NCI-H446 (cell line): ENCODE data around the gene TRAF1.
"Not testable (repeated sequence)": the region's sequence is repeated elsewhere in the genome, so short reads cannot be mapped to it uniquely, and the experiment has no call there.

Experiments
- DNase-seq, 2 experiments: peaks; one replicate each; lab custom pipeline; 2025; lab: John Stamatoyannopoulos, UW

Gene TRAF1, protein sequence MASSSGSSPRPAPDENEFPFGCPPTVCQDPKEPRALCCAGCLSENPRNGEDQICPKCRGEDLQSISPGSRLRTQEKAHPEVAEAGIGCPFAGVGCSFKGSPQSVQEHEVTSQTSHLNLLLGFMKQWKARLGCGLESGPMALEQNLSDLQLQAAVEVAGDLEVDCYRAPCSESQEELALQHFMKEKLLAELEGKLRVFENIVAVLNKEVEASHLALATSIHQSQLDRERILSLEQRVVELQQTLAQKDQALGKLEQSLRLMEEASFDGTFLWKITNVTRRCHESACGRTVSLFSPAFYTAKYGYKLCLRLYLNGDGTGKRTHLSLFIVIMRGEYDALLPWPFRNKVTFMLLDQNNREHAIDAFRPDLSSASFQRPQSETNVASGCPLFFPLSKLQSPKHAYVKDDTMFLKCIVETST

DNA sequence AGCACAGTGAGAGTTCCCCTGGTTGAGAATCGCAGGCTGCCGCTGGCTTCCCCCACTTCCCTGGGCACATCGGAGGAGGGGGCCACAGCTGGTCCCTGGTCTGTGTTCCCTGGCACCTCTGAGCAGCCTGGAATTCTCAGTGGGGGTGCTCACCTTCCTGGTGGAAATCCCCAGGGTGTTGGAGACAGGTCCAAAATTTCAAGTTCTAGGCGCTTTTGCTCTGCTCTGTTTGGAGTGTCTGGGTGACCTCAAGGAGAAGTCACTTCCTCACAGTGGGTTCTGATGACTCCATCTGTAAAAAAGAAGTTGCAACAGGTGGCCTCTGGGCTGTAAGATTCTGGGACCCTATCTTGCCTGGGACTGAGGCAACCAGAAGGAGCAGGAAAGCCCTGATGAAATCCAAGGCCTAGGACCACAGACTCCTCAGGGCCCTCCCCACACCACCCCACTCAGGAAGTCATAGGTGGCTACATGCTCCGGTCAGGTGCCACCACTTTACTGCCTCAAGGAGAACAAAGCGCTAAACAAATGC, at the start of gene TRAF1:
Gene TRAF1 (minus strand): TSS at position 400 of the 532 bp plus-strand sequence. CDS start 721 bp downstream, outside the sequence.
- DNase-seq: no peak

DNA sequence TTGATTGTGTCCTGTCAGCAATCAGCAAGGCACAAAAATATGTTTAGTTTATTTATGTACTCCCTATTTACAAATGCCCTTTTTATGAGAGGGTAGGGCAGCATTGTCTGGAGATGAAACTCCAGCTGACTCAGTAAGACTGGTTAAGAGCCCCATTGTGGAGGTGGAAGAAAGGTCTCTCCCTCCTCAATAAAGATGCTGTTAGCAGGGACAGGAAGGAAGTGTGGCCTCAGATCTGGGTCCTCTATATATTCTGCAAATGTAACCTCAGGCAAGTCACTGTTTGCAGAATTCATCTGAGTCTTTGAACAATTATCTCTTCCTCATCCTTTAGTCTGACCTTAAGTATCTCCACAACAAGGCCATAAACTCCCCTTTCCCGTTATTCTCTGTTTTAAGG, 48.3 kb upstream of the TRAF1 start:
- DNase-seq: no peak

DNA sequence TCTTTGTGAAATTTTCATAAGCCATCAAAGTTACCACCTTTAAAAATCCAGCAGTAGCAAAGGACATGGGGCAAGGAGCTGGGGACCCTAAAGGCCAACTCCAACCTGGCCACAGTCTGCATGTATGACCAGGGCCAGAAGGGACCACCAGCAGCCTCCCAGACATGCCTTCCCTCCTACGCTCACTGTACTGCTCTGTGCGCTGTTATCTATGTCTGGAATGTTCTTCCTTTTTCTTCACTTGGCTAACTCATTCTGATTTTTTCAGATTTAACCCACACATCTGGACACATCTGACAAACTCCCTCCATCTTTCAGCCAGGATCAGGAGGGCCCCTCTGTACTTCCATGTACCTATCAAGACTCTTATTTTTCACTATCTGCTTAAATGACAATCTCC, 47.6 kb upstream of the TRAF1 start:
- no peak for DNase-seq

DNA sequence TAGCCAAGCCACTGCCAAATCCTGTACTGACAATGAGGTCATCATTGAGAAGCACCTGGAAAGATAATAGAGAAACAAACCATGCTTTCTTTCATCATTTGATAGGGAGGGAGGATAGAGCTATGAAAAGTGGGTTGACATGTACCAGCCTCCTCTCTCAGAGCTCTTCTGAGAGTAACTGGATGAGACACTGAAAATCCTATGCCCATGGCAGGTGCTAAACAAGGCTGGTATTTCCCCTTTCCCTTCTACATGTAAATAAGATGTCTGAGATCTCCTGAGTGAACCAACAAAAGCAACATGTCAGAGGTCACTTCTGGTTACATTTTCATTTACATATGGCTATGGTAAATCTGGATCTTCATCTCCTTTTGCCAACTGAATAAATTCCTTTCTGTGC, 45.3 kb upstream of the TRAF1 start:
- DNase-seq: no peak

DNA sequence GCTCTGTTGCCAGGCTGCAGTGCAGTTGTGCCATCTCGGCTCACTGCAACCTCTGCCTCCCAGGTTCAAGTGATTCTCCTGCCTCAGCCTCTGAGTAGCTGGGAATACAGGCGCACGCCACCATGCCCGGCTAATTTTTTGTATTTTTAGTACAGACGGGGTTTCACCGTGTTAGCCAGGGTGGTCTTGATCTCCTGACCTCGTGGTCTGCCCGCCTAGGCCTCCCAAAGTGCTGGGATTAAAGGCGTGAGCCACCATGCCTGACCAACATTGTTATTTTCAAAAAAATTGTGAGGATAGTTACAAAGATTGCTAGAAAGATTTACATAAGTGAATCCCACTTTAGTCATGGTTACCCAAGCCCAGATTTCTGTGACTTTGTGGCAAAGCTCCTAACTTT, 44.9 kb upstream of the TRAF1 start:
- not testable (repeated sequence) for DNase-seq

DNA sequence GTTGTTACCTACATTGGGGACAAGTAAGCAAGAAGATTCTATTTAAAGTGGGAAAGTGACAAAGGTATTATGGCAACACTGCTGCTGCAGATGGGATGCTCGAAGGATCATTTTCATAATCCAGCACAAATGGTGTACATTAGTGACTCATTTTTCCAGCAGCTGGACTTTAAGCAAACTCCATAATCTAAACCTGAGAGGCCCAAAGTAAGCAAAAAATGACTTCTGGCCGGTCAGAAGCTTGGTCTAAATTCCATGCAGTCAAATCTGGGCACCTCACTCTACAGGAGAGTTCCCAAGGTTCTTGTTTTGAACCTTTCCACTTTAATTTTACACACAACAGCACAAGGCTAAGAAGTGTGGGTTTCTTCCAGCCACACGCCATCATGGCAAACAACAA, 43.6 kb upstream of the TRAF1 start:
- DNase-seq: no peak

DNA sequence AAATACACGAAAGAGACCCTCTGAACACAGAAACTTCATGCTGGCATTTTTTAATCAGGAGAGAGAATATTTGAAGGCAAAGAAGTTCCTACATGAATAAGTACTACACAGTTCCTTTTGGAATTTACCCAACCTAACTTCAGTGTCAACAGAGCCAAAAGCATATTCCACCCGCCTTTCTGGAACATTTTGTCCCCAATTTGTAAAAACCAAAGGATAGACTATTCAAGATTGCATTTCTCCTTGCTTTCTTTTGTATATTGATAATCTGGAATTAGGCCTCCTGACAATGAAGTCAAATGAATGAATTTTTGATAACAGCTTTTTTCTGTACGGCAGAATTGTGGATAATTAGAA, 39.4 kb upstream of the TRAF1 start:
- no peak for DNase-seq

DNA sequence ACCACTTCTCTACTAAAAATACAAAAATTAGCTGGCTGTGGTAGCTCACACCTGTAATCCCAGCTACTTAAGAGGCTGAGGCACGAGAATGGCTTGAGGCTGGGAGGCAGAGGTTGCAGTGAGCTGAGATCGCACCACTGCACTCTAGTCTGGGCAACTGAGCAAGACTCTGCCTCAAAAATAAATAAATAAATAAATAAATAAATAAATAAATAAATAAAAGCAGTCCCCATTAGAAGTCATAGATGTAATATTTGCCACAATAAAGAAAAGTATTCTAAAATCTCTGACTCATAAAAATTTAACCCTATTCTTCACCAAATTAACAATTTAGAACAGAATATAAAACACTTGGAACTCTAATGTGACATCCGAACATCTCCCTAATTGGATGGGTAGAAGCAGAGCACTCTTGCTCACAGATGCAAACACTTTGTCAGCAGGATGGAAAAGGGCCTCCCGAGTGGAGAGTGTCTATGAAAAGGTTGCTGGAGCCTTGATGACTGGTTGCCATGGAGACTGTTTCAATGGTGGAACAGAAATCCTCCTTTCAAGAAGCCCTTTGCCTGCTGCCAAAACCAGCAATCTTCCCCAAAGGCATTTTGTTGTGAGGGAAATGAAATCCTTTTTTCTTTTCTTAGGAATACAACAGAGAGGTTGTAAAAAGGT, 38.9 kb upstream of the TRAF1 start:
- DNase-seq: peak in 1 of 2 experiments; percentile 2

DNA sequence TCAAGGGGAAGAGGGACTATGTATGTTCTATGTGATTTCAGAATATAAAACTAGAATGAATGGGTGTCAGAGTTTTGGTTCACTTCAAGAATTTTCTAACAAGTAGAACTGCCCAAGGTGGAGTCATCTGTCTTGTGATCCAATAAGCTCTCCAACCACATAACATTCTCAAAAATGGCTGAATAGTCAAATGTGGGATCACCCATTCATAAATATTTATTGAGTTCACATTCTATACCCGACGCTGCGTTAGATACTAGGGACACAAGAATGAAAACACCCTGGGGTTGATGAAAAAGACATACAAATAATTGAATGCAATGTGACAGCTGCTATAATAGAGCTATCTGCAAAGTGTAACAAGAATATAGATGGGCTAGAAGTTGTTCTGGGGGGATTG, 35.3 kb upstream of the TRAF1 start:
- DNase-seq: no peak

DNA sequence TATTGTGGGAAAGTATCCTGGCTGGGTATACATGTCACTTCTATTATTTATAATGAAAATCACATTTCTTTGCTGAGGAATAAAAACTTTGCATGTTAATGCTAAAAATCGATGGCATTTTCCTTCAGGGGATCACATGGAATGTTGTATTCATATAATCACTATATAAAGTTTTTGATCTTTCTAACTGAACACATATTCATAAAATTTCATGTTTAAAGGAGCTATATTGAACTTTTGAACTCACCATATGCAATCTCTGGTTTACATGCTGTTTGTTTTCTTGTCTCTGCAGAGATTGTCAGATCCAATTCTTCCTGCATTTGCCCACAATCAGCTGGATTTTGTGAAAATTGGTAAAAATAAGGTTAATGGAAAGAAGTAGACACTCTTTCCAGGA, 33.4 kb upstream of the TRAF1 start:
- no peak for DNase-seq

DNA sequence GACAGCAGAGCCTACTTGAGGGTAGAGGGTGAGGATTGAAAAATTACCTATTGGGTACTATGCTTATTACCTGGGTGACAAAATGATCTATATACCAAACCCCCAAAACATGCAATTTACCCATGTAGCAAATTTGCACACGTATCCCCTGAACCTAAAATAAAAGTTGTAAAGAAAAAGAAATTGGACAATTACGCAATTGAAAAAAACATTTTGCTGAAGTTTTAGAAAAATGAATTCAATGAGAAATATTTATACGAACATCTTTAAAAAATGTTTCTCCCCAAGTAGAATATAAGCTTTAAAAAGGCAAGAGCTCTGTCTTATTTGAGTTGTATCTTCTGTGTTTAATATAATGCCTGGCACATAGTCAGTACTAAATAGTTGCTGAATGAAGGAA, 30.3 kb upstream of the TRAF1 start:
- no peak for DNase-seq

DNA sequence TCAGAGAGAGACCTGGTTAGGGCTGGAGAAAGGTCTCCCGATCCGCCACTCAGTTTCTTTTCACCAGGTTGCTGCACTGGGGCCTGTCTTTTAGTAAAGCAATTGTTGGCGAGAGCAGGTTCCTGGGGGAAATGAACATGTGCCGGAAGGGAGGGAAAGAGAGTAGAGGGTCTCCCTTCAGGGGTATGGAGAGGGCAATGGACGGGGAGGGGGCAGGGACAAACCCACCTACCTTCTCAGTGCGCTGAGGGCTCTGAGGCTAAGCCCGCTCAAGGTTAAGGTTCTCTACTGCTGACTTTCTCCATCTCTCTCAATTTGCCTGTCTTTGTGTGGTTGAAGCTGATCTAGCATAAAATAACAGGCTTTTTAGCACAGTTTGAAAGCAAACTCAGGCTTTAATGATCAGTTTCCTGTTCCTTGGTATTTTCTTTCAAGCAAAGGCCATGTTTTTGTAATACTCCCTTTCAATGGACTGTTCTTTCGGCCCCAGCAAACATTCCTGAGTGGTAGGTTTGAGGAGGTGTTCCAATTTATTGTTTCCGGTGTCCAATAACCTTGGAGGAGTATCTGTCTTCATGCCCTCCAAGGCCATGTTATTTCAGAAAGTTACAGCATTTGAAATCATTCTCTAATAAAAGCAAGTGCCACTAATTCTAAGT, 25.5 kb upstream of the TRAF1 start:
- no peak for DNase-seq

DNA sequence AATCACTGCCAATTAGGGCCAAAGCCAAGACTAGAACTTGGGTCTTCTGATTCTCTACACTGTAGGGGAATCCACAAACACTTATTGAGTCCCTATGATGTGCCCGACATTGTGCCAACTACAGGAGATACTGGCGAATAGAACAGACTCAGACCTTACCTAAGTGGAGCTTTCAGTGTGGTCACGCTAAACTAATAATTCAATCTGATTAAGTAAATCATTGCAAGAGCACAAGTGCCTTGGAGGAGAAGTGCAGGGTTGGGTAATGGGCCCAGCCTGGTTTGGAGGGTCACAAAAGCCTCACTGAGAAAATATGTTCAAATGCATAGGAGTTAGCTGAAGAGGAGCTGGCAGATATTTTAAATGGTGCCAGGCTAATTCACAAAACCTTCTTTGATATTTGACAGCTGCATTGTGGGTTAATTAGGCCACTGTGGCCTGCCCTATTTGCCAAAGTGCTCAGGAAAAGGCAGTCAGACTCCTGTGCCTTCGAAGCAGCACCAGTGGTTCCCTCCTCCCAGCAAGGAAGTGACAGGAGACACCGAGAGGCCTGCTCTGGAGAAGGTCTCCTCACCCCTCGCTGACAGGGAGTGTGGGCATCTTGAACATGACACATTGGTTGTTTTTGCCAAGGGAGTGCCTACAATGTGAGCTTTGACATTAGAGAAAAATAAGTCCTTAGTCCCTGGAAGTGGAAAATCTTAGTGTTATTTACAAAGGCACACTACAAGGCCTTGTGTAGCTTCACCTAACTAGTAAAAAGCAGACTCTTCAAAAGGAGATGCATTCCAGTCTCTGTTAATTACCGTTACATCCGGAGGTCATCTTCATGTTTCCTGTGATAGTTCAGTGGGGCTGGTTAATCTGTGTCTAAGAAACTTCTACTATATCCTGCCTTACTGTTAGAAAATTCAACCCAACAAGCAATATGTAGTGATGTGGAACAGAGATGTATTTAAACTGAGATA, 24.1 kb upstream of the TRAF1 start:
- DNase-seq: no peak

DNA sequence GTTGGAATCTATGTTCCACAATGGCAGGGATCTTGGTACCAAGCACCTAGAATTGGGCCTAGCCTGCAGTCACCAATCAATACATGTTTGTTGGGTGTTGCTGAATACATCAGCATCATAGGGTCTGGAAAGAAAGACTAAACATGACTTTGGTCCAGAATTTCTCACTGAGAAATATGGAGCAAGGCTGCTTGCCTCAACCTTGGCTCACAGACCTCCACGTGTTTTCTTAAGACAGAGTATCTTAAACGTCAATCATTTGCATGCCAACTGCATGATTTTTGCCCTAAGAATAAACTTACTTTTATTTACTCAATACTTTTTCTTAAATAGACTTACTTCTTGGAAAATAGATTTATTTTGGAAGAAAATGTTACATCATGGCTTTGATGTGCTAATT, 22.7 kb upstream of the TRAF1 start:
- DNase-seq: no peak

DNA sequence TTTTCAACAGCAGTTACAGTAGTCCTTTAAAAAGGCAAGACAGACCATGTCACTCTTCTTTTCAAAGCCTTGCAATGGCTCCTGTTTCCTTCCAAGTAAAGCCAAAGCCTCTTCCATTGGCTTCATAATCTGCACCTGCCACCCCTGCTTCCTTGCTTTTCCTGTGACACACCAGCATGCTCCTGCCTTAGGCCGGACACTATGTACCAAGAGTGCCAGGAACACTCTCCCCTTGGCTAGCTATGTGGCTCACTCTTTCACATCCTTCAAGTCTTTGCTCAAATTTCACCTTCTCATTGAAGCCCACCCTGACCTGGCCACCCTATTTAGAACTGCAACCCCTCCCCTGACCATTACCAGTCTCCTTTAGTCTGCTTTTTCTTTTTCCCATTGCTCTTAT, 22.2 kb upstream of the TRAF1 start:
- no peak for DNase-seq

DNA sequence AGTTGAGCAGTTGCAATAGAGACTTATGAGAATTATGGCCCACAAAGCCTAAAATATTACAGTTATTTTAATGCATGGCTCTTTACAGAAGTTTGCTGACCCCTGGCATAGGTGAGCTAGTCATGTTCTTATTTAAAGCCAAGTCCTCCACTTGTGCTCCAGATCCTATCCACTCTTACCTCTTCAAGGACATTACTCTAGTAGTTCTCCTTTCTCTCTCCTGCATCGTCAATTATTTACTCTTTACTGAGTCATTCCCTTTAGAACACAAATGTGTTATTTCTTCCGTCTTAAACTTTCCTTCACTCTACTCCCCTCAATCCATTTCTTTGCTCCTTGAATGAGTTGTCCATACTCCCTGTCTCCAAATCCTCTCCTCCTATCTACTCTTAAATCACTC, 20.6 kb upstream of the TRAF1 start:
- DNase-seq: no peak

DNA sequence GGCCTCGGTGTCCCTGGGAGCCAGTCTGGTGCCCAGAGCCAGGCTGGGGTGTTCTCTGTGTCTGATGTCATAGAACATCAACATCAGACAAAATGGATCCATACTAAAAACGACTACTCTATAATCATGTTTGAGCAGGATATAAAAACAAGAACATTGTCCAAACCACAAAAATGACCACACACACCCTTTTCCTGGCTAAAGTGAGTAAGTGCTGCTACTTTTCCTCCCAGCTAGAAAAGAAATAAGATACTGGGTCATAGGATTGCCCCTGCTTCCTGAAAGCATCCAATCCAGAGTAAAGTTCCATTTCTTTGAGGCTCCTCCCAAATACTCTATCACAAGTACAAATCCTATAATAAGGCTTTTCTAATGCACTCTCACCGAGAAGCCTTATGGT, 19.7 kb upstream of the TRAF1 start:
- no peak for DNase-seq

DNA sequence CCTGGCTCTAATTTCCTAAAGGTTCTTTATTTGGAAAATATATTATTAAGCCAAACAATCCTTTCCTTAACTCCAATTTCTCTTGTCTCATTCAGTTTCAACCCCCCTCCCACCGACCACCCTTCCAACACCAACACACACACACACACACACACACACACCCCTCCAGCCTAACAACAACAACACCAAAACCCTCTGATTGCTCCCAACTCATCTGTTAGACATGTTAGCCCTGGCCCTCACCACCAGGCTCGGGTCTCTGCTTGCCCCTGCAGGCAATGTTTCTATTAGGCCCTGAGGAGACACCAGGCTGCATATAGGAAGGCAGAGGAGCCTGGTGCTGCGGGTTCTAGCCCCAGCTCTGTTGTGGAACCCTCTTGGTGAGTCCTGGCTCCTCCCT, 18.4 kb upstream of the TRAF1 start:
- DNase-seq: no peak

DNA sequence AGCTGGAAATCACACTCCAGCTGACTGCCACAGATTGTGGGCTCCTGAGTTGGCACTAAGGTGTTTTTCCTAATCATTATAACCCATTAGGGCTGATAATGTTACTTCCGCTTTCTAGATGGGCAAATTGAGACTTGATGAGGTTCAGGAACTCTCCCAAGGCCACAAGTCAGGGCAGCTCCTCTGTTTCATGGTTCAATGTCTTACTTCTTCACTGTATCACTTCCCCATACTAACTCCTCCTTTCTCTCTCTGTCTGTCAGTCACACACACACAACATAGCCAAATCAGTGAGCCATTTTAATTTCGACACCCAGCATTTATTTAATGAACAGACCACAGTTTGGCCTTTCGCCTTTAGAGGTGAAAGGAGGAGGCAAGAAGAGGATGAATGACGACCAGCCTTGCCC, 17.8 kb upstream of the TRAF1 start:
- DNase-seq: no peak

DNA sequence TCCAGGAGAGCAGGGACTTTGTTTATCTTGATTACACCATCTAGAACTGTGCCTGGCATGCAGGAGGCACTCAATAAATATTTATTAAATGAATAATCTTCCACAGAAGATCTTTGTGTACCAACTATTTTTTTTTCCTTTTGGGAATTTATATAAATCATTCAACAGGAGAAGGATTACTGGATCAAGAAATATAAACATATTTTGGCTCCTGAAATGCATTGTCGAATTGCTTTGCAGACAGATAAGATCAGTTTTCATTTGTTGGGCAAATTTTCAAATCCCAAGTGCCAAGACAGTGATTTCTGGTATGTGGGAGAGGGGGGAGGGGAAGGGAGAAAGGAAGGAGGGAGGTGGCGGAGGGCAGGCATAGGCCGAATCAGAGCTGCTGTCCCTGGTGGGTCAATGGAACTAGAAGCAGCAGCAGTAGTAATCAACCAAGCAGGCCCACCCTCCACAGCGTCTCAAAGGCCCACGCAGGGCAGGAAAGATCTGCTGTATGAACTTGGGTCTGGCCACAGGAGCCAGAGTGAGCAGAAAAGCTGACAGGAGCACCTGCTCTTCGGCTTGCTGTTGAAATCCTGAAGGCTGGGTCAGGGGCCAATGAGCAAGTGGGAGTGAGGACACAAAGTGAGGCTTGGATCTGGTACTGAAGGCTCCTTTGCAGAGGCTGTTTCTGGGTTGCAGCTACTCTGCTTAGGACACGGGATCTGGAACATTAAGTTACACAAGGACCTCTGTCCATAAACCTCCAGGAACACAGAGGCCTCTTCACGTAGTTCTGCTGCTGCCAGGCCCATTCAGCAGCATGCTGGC, 15.8 kb upstream of the TRAF1 start:
- no peak for DNase-seq
